Globus pallidus (tissue), 1 donor: ENCODE data around the gene NAPG.
"Not testable (repeated sequence)": the region's sequence is repeated elsewhere in the genome, so short reads cannot be mapped to it uniquely, and the experiment has no call there.

ENCODE experiments used
- DNase-seq: peaks from one replicate; pipeline ENCODE4 v3.0.0-alpha.2; 2015; ENCODE audit warnings: low spot score

Gene NAPG

DNA sequence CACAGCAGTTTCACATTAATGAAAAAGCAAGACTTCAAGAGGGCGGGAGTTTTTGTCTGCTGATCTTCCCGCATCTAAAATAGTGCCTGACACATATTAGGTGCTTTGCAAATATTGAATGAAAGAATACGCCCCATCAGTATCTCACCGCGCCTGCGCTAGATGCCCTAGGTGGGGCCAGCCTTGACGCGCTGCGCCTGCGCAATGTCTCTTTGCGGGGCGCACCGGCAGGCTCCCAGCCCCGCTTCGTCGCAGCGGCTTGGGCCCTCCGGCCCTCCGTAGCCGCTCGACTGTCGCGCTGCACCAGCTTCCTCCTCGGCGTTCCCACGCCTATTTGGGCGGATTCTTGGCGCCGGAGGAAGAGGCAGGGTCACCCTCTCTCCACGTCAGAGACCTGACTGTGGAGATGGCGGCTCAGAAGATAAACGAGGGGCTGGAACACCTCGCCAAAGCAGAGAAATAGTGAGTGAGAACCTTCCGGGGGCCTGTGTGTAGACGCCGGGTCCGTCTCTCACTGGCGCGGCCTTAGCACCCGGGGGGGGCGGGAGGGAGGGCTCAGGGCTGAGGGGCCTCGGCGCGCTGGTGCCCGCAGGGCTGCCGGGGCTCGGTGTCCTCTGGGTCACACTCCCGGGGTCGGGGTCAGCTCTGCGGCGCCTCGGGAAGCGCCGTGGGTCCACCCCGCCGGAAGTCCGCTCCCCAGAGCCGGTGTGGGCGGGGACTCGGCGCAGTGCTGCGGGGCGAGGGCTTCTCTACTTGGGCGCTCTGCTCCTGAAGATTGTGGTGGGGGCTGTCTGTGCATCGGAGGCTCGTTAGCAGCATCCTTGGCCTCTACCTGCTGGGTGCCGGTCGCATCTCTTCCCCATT lies at the start of gene NAPG:
Gene NAPG, plus strand, starts transcription at position 331 of the 864 bp plus-strand sequence. Its CDS starts 76 bp downstream, at position 407.
- peak; percentile 92 for DNase-seq

DNA sequence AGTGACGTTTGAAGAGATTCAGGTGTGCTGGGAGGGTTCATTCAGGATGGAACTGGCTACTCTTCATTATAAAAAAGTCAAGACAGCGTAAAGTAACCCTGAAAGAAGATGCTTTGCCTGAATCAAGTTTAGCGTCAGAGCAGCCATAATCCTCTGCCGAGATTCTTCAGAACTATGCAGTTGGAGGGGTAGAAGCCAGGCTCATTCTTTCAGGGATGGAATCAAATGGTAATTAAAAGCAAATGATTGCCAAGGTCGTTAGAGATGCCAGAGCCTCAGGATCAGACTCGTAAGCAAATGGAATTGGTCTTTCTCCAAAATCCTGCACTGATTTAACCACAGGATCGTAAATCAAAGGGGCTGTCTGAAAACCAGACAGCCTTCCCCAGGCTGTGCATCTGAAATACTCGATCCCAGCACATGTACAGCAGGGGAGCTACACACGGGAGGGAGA lies 49.5 kb upstream of the NAPG start:
- peak; percentile 56 for DNase-seq

DNA sequence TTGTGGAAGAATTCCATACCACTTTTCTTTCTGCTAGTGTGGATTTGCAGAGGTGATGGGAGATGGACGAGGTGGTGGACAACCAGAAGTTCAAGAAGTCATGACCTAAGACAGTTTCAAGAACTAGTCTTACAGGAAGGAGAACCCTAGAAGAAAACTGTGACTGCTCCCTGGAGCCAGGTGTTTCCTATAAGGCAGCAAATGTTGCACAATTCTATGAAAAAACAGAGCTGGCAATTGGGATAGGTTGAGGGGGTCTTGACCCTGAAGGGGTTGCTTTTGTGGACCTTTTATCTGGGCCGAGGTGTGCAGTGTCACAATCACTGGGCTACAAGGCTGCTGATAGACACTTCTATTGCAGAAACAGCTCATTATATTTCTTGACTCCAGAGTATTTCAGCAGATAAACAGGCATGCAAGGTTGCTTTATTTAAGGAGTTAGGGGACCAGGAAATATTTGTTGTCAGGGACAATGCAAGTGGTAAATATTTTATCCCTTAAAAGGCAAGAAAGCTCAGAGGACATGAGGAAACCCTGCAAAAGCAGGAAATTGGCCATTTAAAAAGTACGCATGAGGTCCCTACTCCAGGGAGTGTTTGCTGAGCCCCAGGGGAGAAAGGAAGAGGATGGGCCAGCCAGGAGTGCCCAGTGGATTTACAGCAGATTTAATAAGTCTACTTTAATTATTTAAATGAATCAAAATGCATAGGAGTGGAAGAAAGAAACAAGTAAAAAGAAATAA lies 48.5 kb upstream of the NAPG start:
- DNase-seq = no peak

DNA sequence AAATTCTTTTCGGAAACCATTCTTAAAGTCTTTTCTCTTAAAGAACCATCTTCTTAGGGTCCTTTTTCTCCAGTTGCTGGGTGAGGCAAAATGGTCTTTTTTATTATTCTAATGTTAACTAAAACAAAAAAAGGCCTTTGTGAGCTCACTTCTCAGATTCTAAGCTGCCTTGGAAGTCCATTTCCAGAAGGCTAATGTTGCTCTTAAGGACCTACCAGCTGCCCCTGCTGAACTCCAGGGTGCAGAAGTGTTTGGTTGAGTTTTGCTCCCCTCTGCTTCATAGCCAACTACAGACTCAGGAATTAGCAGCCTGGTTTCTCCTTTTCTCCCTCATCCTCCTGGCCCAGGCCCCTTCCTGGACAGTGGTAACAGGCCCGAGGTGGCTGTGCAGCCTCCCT lies 48.0 kb upstream of the NAPG start:
- DNase-seq = no peak

DNA sequence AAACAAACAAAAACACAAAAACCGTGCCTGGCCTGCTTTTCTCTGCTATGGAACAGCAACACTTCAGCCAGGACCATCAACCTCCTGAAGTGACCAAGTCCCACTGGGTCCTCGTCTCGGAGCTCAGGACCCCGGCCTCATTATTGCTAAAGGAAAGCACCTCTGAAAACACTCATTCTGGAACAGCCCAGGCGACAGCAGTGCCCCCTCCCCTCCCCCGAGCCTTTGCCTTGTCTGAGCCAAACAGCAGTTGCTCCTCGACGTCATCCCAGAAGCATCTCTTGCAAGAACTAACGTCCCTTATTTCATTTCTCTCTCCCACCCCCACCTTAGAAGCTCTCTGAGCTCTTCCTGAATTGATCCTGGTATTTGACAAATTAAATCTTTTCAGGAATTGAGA lies 44.0 kb upstream of the NAPG start:
- DNase-seq = no peak

DNA sequence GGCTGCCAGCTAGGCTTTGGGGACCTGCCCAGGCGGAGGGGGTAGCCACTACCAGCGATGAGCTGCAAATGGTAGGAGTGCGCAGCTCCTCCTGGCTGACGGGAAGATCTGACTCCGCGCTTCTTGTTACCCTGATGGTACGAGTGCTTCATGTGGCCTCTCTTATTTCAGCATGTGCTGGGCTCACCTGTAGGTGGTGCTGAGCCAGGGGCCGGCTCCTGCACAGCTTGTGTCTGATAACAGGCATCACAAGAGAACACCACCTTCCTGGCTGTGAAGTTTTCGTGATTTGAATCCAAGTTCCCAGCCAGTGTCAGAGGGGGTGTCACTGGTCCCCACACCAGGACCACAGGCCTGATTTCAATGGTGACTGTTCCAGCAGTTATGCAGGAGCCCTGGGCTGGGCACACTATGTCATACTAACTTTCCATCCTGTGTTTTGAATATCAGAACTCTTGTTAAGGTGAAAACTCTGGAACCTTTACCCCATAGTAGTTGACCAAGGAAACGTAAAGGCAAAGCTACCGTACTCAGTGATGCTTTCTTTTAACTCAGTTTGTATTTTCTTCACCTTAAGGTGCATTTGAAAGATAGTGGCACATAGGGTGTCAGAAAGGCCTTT lies 43.4 kb upstream of the NAPG start:
- DNase-seq = no peak

DNA sequence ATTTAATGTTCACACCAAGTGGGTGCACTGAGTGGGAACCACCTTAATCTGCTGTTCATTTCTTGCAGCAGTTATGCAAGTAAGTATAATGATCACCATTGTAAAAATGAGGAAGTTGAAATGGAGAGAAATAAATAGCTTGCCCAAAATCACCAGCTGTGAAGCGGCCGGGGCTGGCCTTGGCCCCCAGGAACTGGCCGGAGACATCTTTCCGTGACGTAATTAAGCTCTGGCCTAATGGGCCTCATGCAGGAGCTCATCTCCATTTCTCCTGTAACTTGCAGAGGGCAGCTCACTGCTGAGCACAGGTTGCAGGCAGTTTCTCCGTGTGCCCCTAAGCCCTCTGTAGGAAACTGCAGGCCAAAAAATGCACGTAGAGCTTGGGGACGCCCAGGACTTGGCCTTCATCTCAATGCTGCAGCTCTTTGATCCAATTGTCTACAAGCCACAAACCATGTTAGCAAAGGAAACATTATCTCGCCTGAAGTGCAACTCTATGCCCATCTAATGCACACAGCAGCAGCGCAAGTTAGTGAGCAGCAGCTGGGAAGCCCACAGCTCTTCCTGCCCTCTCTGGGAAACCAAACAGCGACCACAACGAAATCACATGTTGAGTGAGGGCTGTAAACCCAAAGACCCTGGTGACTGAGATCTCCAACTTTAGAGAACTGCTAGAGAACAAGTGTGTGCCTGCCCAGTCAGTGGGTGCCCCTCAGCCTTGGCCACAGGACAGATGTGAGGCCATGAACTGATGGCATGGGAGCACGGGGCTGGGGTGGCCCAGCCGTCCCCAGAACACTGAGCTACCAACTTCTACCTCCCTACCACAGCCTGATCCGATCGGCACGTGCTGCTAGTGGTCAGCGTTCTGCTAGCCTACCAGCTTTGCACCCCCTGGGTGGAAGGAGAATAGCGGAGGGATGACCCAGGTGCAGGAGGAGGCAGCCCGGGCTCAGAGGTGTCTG lies 42.6 kb upstream of the NAPG start:
- no peak for DNase-seq

DNA sequence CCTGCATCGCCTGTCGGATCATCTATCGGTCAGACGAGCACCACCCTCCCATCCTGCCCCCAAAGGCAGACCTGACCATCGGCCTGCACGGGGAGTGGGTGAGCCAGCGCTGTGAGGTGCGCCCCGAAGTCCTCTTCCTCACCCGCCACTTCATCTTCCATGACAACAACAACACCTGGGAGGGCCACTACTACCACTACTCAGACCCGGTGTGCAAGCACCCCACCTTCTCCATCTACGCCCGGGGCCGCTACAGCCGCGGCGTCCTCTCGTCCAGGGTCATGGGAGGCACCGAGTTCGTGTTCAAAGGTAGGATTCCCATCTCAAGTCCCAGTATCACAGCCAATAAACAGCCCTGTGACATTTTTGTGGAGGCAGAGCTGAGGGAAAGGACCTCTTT lies 40.4 kb upstream of the NAPG start:
- DNase-seq = no peak

DNA sequence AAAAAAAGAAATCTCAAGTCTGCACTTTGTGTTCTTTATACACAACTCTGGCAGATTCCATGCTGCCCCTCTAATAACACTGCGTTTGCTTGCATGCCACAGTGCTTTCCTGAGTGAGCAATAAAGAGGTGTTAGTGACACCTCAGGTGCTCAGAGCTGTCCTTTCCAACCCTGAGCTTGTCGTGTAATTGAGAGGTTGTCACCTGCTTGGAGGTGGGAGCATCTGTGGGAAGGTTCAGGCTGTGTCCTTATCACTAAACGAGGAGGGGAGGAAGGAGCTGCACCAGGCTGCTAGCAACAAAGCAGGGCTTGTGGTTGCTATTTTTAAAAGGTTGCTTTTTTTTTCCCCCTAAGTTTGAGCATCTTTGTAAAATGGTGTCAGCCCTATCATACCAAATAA lies 39.5 kb upstream of the NAPG start:
- DNase-seq = no peak

DNA sequence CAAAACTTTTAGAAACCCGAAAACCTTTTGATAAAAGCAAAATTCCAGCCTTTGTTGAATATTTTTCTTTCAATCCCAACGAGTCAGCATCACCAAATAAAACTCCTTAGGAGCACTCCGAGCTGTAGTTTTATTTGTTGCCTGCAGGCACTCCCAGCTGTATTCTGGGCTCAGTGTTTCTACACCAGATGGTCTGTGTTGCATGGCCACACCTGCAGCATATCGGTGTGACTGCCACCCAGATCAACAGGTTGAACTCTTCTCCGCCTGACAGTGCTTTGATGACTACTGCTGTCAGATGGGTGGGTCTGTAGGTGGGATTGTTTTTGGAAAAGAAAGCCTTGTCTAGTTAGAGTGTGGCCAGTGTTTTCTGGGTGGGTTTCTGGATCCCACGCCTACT lies 38.7 kb upstream of the NAPG start:
- no peak for DNase-seq

DNA sequence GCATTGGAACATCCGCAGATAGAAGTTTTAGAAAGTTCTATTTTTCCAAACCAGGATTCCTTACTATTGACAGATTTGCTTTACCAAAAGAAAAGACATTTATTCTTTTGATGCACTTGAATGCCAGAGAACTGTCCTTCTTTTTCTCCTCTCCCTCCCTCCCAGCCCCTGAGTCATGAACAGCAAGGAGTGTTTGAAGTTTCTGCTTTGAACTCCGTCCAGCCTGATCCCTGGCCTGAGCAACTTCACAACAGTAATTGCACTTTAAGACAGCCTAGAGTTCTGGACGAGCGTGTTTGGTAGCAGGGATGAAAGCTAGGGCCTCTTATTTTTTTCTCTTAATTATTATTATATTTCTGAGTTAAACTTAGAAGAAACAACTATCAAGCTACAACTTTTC lies 37.8 kb upstream of the NAPG start:
- no peak for DNase-seq

DNA sequence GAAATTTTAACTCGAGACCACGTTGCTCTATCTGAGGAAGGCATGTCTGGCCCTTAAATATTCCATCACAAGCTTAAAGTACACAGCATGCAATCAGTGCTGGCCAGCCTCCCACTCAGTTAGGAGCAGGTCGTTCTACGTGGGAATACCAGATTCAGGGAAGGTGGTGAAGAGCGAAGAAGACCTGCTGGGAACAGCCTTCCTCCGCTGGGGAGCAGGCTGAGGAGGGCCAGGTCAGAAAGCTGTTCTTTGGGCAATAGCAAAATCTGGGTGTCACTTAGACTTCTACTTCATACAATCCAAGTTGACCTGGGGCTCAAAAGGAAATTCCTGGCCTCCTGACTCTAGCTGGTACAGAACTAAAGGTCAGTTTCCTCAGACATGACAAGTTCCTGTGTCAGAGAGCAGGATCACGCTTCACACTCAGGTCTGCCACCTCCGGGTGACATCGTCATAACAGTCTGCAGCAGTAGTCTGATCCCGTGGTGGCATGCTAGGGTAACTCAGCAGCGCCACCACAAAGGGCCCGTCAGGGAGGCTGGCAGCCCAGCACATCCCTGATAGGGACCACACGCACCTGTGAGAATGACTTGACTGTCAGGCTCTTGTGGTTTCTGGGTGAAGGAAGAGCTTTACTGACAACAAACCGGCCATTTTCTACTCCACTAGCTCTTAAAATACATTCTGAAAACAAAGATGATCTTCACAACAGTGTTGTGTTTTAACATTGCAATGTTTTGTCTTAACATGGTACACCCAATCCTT lies 35.2 kb upstream of the NAPG start:
- peak; percentile 78 for DNase-seq

DNA sequence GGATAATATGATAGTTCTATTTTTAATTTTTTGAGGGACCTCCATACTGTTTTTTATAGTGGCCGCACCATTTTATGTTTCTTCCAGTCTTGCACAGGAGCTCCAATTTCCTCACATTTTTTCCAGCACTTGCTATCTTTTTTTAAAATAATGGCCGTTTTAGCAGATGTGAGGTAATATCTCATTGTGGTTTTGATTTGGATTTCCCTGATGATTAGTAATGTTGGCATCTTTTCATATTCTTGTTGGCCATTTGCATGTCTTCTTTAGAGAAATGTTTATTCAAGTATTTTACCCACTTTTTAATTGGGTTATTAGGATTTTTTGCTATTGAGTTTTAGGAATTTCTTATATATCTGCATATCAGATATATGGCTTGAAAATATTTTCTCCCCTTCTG lies 29.9 kb upstream of the NAPG start:
- no peak for DNase-seq

DNA sequence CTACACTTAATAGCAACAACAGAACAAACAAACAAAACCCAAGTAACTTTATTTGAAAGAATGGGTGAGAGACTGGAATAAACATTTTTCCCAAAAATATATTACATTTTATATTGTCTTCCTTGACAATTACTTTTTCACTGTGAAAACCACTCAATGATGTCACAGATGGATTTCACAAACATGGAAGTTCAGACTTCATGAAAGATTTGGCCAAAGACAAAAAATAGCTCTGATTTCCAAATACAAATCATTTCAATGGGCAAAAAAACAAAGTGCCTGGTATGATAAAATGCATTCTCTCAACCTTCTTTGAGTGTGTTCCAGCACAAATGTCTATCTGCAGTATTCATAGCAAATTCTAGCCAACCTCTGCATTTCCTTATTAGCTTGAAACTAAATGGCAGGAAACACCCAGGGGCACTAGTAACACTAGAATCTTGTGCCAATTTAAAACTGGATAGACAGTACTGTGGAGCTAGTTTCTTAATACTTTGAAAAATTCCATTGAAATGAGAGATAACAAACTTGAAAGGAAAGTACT lies 28.5 kb upstream of the NAPG start:
- DNase-seq = no peak

DNA sequence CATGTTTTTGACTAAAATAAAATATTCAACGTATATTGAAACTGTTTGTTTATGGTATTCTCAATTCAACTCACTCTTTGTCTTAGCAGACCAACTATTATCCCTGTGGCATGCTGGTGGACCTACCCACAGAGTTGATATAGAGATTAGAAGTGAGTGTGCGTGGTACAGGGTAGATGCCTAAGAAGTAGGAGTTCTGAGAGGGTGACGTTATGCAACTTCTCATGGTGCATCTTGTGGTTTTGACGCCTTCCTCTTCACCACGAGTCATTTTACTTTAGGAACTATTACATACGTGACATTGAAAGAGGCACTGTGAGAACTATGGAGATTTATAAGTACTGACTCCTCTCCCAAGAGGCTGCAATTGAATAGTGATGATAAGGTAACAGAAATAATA lies 26.6 kb upstream of the NAPG start:
- no peak for DNase-seq

DNA sequence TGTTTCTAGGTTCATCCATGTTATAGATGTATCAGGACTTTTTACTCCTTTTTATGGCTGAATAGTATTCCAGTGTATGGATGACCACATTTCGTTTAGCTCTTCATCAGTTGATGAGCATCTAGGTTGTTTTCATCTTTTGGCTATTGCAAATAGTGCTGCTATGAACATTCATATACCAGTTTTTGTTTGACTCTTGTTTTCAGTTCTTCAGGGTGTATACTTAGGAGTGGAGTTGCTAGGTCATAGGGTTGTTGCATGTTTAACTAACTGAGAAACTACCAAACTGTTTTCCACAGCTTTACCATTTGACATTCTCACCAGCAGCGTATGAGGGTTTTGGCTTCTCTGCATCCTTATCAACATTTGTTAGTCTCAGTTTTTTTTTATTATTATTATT lies 25.8 kb upstream of the NAPG start:
- no peak for DNase-seq

DNA sequence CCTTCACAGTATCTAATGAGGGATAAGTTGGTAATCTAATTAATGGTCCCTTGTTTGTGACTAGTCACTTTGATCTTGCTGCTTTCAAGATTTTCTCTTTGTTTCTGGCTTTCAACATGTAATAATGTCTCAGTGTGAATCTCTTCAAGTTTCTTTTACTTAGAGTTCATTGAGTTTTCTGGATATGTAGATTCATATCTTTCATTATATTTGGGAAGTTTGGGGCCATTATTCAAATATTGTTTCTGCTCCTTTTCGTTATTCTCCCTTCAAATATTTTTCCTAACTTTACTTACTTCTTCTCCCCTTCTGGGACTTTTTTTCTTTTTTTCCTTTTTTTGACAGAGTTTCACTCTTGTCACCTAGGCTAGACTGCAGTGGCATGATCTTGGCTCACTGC lies 21.1 kb upstream of the NAPG start:
- no peak for DNase-seq

DNA sequence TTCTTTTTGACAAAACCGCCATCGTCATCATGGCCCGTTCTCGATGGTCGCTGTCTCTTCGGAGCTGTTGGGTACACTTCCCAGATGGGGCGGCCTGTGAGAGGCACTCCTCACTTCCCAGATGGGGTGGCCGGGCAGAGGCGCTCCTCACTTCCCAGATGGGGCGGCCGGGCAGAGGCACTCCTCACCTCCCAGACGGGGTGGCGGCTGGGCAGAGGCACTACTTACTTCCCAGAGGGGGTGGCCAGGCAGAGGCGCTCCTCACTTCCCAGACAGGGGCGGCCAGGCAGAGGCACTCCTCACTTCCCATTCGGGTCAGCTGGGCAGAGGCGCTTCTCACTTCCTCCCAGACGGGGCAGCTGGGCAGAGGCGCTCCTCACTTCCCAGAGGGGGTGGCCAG lies 19.9 kb upstream of the NAPG start:
- not testable (repeated sequence) for DNase-seq

DNA sequence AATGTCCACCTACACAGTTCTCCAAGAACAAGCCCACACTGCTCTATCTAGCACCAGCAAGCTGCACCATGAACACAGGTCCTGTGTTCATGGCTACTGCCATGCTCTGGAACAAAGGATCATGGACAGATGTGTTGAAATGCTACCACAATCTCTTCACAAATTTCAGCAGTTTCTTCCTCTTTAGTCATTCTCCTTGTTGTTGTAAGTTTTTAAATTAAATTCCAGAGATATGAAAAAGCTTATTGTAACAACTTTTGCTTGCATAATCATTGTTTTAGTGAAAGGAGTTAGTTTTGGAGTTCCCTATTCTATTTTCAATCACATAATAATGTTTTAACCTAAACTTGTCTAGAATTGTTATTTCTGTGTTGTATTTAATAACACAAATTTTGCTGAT lies 17.2 kb upstream of the NAPG start:
- DNase-seq = no peak

DNA sequence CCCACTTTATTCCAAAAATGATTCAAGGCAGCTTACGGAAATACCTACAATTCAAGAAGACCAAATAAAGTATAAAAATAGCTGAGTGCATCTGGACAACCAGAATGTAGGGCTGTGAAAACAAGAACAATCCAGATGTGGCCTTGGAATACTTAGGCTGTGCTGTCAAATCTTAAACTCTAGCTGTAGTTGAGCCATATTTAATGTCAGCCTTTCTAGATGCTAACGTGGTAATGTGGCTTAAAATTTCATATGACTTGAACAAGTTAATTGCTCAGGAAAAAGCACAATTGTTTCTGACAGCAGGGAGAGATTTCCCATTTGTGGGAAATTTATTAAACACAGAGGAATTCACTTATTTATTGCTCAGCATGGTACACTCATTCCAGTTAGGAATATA lies 14.6 kb upstream of the NAPG start:
- DNase-seq = no peak

DNA sequence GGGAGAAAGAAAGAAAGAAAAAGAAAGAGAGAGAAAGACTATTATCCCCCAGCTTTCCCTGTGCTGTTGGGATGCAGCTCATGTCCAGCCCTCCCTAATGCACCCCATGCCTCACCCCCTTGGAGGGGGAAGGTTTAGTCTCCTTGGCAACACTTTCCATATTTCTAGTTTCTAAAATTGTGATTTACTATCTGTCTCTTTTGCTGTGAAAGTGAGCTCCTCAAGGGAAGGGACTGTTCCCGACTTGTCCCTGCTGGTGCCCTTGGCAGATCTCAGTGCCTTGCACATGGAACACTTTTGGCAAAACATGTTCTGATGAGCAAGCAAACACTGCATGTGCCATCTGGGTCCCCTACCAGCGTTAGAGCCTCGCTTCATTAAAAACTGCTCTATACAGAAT lies 11.7 kb upstream of the NAPG start:
- peak; percentile 42 for DNase-seq
